A549 treated with AZD9567 at 1 μM for 4 hours (cell line): ENCODE measurements around the gene SPOCK3. TPM values are rescaled to one million over a fixed set of nuclear protein-coding genes. Genes with fewer than 3 reads are reported as not detected.

ENCODE experiments used
- total RNA-seq: library from RNA; stranded (reverse); fragments of 200-300 nt; extraction: Qiagen RNA extraction; gene quantifications from 5 replicates; pipeline ENCODE4 v1.2.3, GENCODE V29; 2022; ENCODE audit not compliant: insufficient read depth

The SPOCK3 gene
- total RNA-seq = 0.12 to 0.26 TPM (median 0.19 TPM) in 4 of 5 replicates, not detected in the other

GRCh38 chr4:167234316-167234881, at the start of gene SPOCK3:
SPOCK3 (minus strand) TSS chr4:167234494.

